GM19025 (cell line): ENCODE results near the gene COL20A1.
"Not testable (repeated sequence)": the region's sequence is repeated elsewhere in the genome, so short reads cannot be mapped to it uniquely, and the experiment has no call there.

ENCODE experiments used
- ATAC-seq: cut with Tn5 transposase; IDR thresholded peaks from one replicate; pipeline ENCODE4 v1.9.1; 2021; ENCODE audit warnings: mild to moderate bottlenecking, low read depth, moderate library complexity; ENCODE audit not compliant: unreplicated experiment

Gene COL20A1

GRCh38 chr20:63305933-63306672, 13.1 kb downstream of the COL20A1 start:
- not testable (repeated sequence) for ATAC-seq

GRCh38 chr20:63306673-63307537, 13.9 kb downstream of the COL20A1 start:
- ATAC-seq, result no peak

GRCh38 chr20:63307538-63308217, 14.7 kb downstream of the COL20A1 start:
- no peak for ATAC-seq

- ATAC-seq, result no peak
Measured at GRCh38 chr20:63308218-63308911, 15.4 kb downstream of the COL20A1 start.

GRCh38 chr20:63309261-63310071, 16.5 kb downstream of the COL20A1 start:
- ATAC-seq, result no peak

GRCh38 chr20:63310265-63310991, 17.4 kb downstream of the COL20A1 start:
- ATAC-seq, result no peak

GRCh38 chr20:63311186-63311832, 18.3 kb downstream of the COL20A1 start:
- ATAC-seq, result no peak

GRCh38 chr20:63311833-63312243, 18.9 kb downstream of the COL20A1 start:
- ATAC-seq, result no peak

- no peak for ATAC-seq
Measured at GRCh38 chr20:63312273-63312672, 19.3 kb downstream of the COL20A1 start.

- no peak for ATAC-seq
Measured at GRCh38 chr20:63312690-63313348, 19.8 kb downstream of the COL20A1 start.

- no peak for ATAC-seq
Measured at GRCh38 chr20:63313349-63314014, 20.5 kb downstream of the COL20A1 start.

GRCh38 chr20:63314015-63314471, 21.1 kb downstream of the COL20A1 start:
- no peak for ATAC-seq

GRCh38 chr20:63314566-63315239, 21.7 kb downstream of the COL20A1 start:
- ATAC-seq, result no peak

- no peak for ATAC-seq
Measured at GRCh38 chr20:63315240-63315689, 22.3 kb downstream of the COL20A1 start.

- ATAC-seq, result no peak
Measured at GRCh38 chr20:63315731-63316491, 22.9 kb downstream of the COL20A1 start.

- ATAC-seq, result no peak
Measured at GRCh38 chr20:63316502-63316921, 23.5 kb downstream of the COL20A1 start.
